A549 (cell line): ENCODE measurements around the gene BZW2.

Experiments
- CTCF ChIP-seq: fragments of >200 bp; sonication (Bioruptor Twin); formaldehyde crosslinking; IDR thresholded peaks from 3 replicates; pipeline ENCODE4 v1.5.1; 2016
- E2F6 ChIP-seq: IDR thresholded peaks from 2 replicates; pipeline ENCODE4 v1.6.1; 2012; ENCODE audit warnings: low read depth, borderline replicate concordance

- TF ChIP-seq CTCF (no peak), E2F6 (no peak)
Measured at GRCh38 chr7:16655394-16655793, 9.4 kb downstream of the BZW2 start.
